Sigmoid colon (tissue), 7 donors: Measurements from ENCODE around the gene FNDC1. TPM values are rescaled to one million over a fixed set of nuclear protein-coding genes. Genes with fewer than 3 reads are reported as not detected.
"Not testable (repeated sequence)": the region's sequence is repeated elsewhere in the genome, so short reads cannot be mapped to it uniquely, and the experiment has no call there.

Experiments
- DNase-seq: peaks from one replicate; pipeline ENCODE4 v3.0.0-alpha.2; 2019
- H3K27ac ChIP-seq, 4 donors: fragments of 200-600 bp; sonication (generic); one replicate each; pipeline ENCODE4 v1.5.1; 2016 to 2019; ENCODE audit warnings: mild to moderate bottlenecking in 1 of 4
- H3K27me3 ChIP-seq, 3 donors: fragments of 200-600 bp; sonication (generic); one replicate each; pipeline ENCODE4 v1.5.1; 2019; ENCODE audit warnings: mild to moderate bottlenecking in 1 of 3
- H3K36me3 ChIP-seq, 4 donors: fragments of 200-600 bp; sonication (generic); one replicate each; pipeline ENCODE4 v1.5.1; 2016 to 2019
- H3K4me1 ChIP-seq, 4 donors: fragments of 200-600 bp; sonication (generic); one replicate each; pipeline ENCODE4 v1.5.1; 2017 to 2019
- H3K4me3 ChIP-seq, 4 donors: fragments of 200-600 bp; sonication (generic); one replicate each; pipeline ENCODE4 v1.5.1; 2017 to 2019; ENCODE audit warnings: mild to moderate bottlenecking in 2 of 4, moderate library complexity in 1 of 4
- H3K9me3 ChIP-seq, 4 donors: fragments of 200-600 bp in 3 of 4; sonication (generic) in 3 of 4; one replicate each; pipeline versions ENCODE4 v1.5.1 to v1.6.1; 2013 to 2019
- EP300 ChIP-seq, 4 donors: sonication (generic); formaldehyde crosslinking; IDR thresholded peaks; one replicate each; pipeline ENCODE4 v1.6.1; 2017; ENCODE audit warnings: antibody characterized with exemption in 4 of 4
- POLR2A ChIP-seq, 2 donors: fragments of 450-650 bp; IDR thresholded peaks; one replicate each; pipeline ENCODE4 v1.6.1; 2016; ENCODE audit warnings: antibody characterized with exemption in 2 of 2, mild to moderate bottlenecking in 2 of 2, moderate library complexity in 2 of 2
- POLR2AphosphoS5 ChIP-seq, 4 donors: sonication (generic); formaldehyde crosslinking; IDR thresholded peaks; one replicate each; pipeline ENCODE4 v1.6.1; 2017; ENCODE audit warnings: antibody characterized with exemption in 4 of 4
- WGBS, 2 donors: extraction: QIAGEN DNeasy Blood & Tissue Kit; methylation state at CpG; one replicate each; pipeline ENCODE4 v1.1.7; 2013; 5-methylcytosine and 5-hydroxymethylcytosine counted together
- intact Hi-C: fragments of 100-400 bp; cut with DNase I; formaldehyde crosslinking; loops from one replicate; pipeline ENCODE4 v1.15.1; 2023
- polyA plus RNA-seq, 3 donors: library from polyadenylated mRNA; stranded (reverse); fragments of 200-250 nt; gene quantifications; one replicate each; pipeline ENCODE4 v1.2.3, GENCODE V29; 2013
- total RNA-seq, 4 donors: library from RNA; depleted of rRNA; stranded (reverse); fragments of >200 nt; gene quantifications; one replicate each; pipeline ENCODE4 v1.1.0, GENCODE V29; 2016
- TF ChIP-seq, protein P1 (sequence below), 4 experiments: fragments of 450-650 bp in 3 of 4; fragments of 200-600 bp in 1 of 4; IDR thresholded peaks; one replicate each; pipeline ENCODE4 v1.5.1; 2016 to 2019; ENCODE audit warnings: antibody characterized with exemption in 4 of 4, mild to moderate bottlenecking in 3 of 4, moderate library complexity in 2 of 4
- donor health status: healthy with polysubstance abuse.
- donor health status: Bipolar disorder and iron deficiency.
- donor health status: healthy.

Gene FNDC1
- total RNA-seq (10 to 100 TPM in 3 of 4 donors, 1 to 10 TPM in 1; 4.3 to 19.8 (median 17.2) TPM), polyA plus RNA-seq (under 1 TPM in 1 of 3 donors, not detected in 2; 0.89 TPM)

DNA sequence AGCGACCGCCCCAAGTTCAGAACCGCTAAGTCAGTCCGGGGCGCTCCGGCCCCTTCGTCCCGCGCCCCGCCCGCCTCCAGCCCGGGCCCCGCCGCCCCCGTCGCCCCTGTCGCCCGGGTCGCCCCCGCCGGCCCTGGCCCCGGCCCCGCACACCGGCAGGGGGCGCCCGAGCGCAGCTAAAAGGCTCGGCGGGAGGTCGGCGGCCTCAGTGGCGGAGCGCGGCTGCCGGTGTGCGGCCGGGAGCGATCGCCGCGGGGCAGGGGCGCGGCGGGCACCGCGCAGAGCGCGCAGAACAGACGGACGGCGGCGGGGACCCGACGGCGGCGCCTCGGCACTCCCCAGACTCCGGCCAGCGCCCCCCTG lies at the start of gene FNDC1:
TSS of gene FNDC1 (plus strand) at position 208 of the 363 bp plus-strand sequence. CDS start 197 bp downstream, outside the sequence.
- Histone ChIP-seq H3K36me3 (no peaks in the 10 kb centered on the region), H3K4me3 (peak within 1 kb of the TSS; percentile 13 to 53 (median 42)), H3K4me1 (peaks cover 0 to 25% (median 17%) of the 10 kb centered on the region in 4 donors), H3K27me3 (peaks cover 0 to 78% (median 32%) of the 10 kb centered on the region in 3 donors), H3K9me3 (no peaks in the 10 kb centered on the region), H3K27ac (peak within 1 kb of the TSS in 3 of 4 donors; percentile 42 to 63 (median 58))
- intact Hi-C loops, result loop anchor here (2.0 kb wide), 1 partner anchor 482 kb away; no protein-coding TSS in a partner anchor
- 1 to 3% methylated on average over 59 of the region's 59 CpGs for WGBS, 2 donors
- DNase-seq, result no peak
- TF ChIP-seq POLR2AphosphoS5 (IDR thresholded peaks at IDR 0.05) (no peak), POLR2A (IDR thresholded peaks at IDR 0.05) (no peak)

DNA sequence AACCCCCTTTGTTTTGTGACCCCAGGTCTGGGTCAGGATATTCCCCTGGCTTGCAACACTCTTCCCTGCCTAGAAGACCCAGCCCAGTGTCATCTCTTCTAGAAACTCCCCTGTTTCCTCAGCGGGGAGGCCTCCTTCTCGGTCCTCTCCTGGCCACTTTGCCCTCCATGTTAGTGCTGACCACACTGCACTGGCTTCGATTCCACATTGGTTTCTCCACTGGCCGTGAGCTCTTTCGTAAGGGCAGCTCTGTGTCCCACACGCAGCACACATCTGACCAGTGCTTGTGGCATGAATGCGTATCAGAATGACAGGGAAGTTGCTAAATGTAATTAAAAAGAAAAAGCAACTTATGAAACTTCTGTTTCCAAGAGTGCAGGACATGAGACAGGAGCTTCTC lies 49.4 kb upstream of the FNDC1 start:
- Histone ChIP-seq H3K4me1 (peaks cover 0 to 21% (median 19%) of the 10 kb centered on the region in 4 donors), H3K27ac (peak overlapping the region in 1 of 4 donors; percentile 23)
- WGBS, 2 donors, result 91 to 93% methylated on average over 7 of the region's 7 CpGs

DNA sequence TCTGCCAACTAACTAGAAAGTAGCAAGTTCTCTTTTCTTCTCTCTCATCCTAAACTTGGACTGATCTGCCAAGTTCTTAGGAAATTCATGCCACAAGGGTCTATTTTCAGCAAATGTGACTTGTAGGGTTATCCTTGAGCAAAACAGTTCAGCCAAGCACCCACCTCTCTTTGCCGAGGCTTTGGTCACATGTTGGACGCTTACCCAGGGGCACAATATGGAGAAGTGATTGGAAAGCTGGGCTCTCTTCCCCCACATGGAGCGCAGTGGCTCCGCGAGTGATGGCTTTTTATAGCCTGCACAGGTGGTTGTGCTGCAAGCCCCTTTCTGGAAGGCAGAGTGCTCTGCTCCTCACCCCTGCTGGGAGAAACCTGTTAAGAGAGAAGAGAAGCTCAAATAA lies 47.7 kb upstream of the FNDC1 start:
- TF ChIP-seq, protein P1, sequence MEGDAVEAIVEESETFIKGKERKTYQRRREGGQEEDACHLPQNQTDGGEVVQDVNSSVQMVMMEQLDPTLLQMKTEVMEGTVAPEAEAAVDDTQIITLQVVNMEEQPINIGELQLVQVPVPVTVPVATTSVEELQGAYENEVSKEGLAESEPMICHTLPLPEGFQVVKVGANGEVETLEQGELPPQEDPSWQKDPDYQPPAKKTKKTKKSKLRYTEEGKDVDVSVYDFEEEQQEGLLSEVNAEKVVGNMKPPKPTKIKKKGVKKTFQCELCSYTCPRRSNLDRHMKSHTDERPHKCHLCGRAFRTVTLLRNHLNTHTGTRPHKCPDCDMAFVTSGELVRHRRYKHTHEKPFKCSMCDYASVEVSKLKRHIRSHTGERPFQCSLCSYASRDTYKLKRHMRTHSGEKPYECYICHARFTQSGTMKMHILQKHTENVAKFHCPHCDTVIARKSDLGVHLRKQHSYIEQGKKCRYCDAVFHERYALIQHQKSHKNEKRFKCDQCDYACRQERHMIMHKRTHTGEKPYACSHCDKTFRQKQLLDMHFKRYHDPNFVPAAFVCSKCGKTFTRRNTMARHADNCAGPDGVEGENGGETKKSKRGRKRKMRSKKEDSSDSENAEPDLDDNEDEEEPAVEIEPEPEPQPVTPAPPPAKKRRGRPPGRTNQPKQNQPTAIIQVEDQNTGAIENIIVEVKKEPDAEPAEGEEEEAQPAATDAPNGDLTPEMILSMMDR (IDR thresholded peaks at IDR 0.05), result no peak
- TF ChIP-seq POLR2A (IDR thresholded peaks at IDR 0.05) (no peak), POLR2AphosphoS5 (IDR thresholded peaks at IDR 0.05) (no peak)
- H3K4me3 ChIP-seq, result no peak overlapping the region
- 85 to 90% methylated on average over 5 of the region's 5 CpGs for WGBS, 2 donors
- no peak for DNase-seq
- H3K9me3 ChIP-seq, result no peaks in the 10 kb centered on the region
- peaks cover 0 to 21% (median 19%) of the 10 kb centered on the region in 4 donors for H3K4me1 ChIP-seq
- intact Hi-C loops, result no loop called here
- H3K27ac ChIP-seq, result no peak overlapping the region
- H3K36me3 ChIP-seq, result no peaks in the 10 kb centered on the region
- no peaks in the 10 kb centered on the region for H3K27me3 ChIP-seq

More for the DNA sequence above, 49.4 kb upstream of the FNDC1 start:
- Histone ChIP-seq H3K4me3 (no peak overlapping the region), H3K36me3 (no peaks in the 10 kb centered on the region), H3K9me3 (no peaks in the 10 kb centered on the region), H3K27me3 (no peaks in the 10 kb centered on the region)
- no peak for DNase-seq
- intact Hi-C loops, result loop anchor here (5.0 kb wide), 1 partner anchor 477 kb away; the partner anchor contains the start of gene DYNLT1
- TF ChIP-seq EP300 (IDR thresholded peaks at IDR 0.05) (no peak), POLR2A (IDR thresholded peaks at IDR 0.05) (no peak), POLR2AphosphoS5 (IDR thresholded peaks at IDR 0.05) (no peak)
- TF ChIP-seq, protein P1 (IDR thresholded peaks at IDR 0.05), result no peak

DNA sequence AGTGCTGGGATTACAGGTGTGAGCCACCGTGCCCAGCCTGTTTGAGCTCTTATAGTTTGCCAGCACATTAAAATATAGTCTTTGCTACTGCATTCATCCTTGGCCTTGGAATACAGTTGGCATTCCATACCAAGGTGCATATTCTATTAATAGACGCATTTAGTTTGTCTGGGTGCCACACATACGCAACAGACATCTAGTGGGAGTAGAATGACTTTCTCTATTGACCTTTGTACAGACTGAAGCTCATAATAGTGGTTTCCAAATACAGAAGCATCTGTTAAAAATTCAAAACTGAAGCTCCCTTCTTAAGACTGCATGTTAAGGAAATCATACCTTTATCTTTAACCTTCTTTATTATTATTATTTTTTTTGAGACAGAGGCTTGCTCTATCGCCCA lies 46.7 kb upstream of the FNDC1 start:
- H3K9me3 ChIP-seq, result no peaks in the 10 kb centered on the region
- H3K4me1 ChIP-seq, result peaks cover 0 to 12% (median 10%) of the 10 kb centered on the region in 4 donors
- peak overlapping the region in 1 of 4 donors; percentile 67 for H3K27ac ChIP-seq
- no peaks in the 10 kb centered on the region for H3K36me3 ChIP-seq
- WGBS, 2 donors, result 90 to 91% methylated on average over 4 of the region's 4 CpGs
- H3K4me3 ChIP-seq, result no peak overlapping the region
- TF ChIP-seq, protein P1 (IDR thresholded peaks at IDR 0.05), result no peak
- TF ChIP-seq POLR2AphosphoS5 (IDR thresholded peaks at IDR 0.05), result no peak
- no peak for TF ChIP-seq EP300 (IDR thresholded peaks at IDR 0.05)
- TF ChIP-seq POLR2A (IDR thresholded peaks at IDR 0.05), result no peak
- H3K27me3 ChIP-seq, result no peaks in the 10 kb centered on the region
- DNase-seq, result no peak
- intact Hi-C loops, result no loop called here

DNA sequence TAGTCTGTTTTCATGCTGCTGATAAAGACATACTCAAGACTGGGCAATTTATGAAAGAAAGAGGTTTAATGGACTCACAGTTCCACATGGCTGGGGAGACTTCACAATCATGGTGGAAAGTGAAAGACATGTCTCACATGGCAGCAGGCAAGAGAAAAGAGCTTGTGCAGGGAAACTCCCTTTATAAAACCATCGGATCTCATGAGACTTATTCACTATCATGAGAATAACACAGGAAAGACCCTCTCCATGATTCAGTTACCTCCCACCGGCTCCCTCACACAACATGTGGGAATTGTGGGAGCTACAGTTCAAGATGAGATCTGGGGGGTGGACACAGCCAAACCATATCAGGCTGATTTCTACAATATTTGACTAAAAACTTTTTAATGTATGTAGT lies 45.4 kb upstream of the FNDC1 start:
- H3K27ac ChIP-seq, intact Hi-C loops, H3K36me3 ChIP-seq, DNase-seq, H3K4me1 ChIP-seq, H3K27me3 ChIP-seq, H3K4me3 ChIP-seq, H3K9me3 ChIP-seq: not testable (repeated sequence)
- 62 to 91% methylated on average over 2 of the region's 2 CpGs for WGBS, 2 donors
